ENCODE measurements around the gene TF. TPM values are rescaled to one million over a fixed set of nuclear protein-coding genes. Genes with fewer than 3 reads are reported as not detected.

The TF gene
- total RNA-seq, 1 donor from 2014 or later: under 0.01 TPM

- DNase-seq (ENCODE audit: low read depth): no peak
- H3K4me3 ChIP-seq (ENCODE audit: low read depth, low read length): no peak overlapping the region
- no peak for TF ChIP-seq CTCF (conservative IDR thresholded peaks at IDR 0.05; ENCODE audit: low read depth, low read length)
These were observed 93.0 kb downstream of the TF start for GRCh38 chr3:133838916-133839800.

DNA sequence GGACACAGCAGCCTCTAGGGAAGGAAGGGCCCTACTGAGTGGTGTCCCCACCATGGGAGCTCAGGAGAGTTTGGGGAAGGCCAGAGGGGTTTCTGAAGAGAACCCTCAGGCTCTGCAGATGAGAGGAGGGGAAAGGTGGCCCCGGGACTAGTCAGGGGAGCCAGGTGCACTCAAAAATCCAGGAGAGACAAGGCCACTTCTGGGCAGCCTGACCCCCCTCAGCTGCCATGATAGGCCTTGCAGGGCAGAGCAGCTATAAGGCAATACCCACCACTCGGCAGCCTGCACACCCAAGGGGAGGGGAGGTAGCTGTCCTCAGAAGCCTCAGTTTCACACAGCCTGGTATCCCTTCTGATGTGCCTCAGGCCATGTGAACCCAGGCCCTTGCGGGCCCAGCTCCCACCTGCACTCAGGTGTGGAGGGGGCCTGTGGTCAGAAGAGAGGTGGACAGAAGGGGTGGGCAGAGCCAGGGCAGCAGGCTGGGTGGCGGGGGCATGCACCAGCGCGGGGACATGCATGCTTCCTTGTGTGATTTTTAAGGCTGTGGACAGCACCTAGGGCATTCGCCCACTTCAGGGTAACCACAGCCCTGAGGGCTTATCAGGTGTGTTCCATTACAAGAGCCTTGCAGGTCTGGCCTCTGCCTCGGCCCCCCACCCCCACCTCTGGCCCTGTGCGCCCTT lies 94.0 kb downstream of the TF start:
- TF ChIP-seq CTCF (conservative IDR thresholded peaks at IDR 0.05; ENCODE audit: low read depth, low read length): no peak
- DNase-seq (ENCODE audit: low read depth): no peak
- H3K4me3 ChIP-seq (ENCODE audit: low read depth, low read length): no peak overlapping the region

- no peak for TF ChIP-seq CTCF (conservative IDR thresholded peaks at IDR 0.05; ENCODE audit: low read depth, low read length)
- H3K4me3 ChIP-seq (ENCODE audit: low read depth, low read length): no peak overlapping the region
- no peak for DNase-seq (ENCODE audit: low read depth)
These were observed 94.6 kb downstream of the TF start for GRCh38 chr3:133840767-133841166.

DNA sequence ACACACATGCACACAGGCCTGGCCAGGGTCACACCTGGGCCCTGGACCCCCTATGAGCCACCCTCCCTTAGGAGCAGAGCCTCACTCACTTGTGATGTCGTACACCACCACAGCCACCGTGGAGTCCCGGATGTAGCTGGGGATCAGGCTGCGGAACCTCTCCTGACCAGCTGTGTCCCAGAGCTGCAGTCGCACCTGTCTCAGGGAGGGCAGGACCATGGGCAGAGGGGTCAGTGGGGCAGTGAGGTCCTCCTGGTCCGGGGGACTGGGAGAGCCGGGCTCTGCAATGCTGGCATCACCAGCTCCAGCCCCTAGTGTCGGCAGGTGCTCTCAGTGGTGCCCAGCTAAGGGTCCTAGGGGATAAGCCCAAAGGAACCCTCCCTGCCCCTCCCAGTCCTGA lies 95.0 kb downstream of the TF start:
- DNase-seq (ENCODE audit: low read depth): no peak
- TF ChIP-seq CTCF (conservative IDR thresholded peaks at IDR 0.05; ENCODE audit: low read depth, low read length): no peak

GRCh38 chr3:133842158-133842557 lies 96.0 kb downstream of the TF start:
- no peak overlapping the region for H3K4me3 ChIP-seq (ENCODE audit: low read depth, low read length)
- TF ChIP-seq CTCF (conservative IDR thresholded peaks at IDR 0.05; ENCODE audit: low read depth, low read length): no peak
- DNase-seq (ENCODE audit: low read depth): no peak

More for the DNA sequence above, 95.0 kb downstream of the TF start:
- no peak overlapping the region for H3K4me3 ChIP-seq (ENCODE audit: low read depth, low read length)

GRCh38 chr3:133843634-133844033 lies 97.4 kb downstream of the TF start:
- no peak overlapping the region for H3K4me3 ChIP-seq (ENCODE audit: low read depth, low read length)
- no peak for DNase-seq (ENCODE audit: low read depth)
- no peak for TF ChIP-seq CTCF (conservative IDR thresholded peaks at IDR 0.05; ENCODE audit: low read depth, low read length)

Measured in epithelial cell of proximal tubule (primary cell).